H1 (cell line): ENCODE data around the gene ITPKC. TPM values are rescaled to one million over a fixed set of nuclear protein-coding genes. Genes with fewer than 3 reads are reported as not detected.

Experiments
- BCL11A ChIP-seq, 2 experiments: IDR thresholded peaks; one replicate each; pipeline ENCODE4 v1.6.1; 2011; ENCODE audit warnings: low read depth in 2 of 2, low read length in 2 of 2, mild to moderate bottlenecking in 2 of 2
- CHD1 ChIP-seq: IDR thresholded peaks from 2 replicates; pipeline ENCODE4 v1.6.1; 2012; ENCODE audit warnings: low read depth, low read length, improper control_type of control experiment
- CHD7 ChIP-seq: fragments of 300-600 bp; sonication (generic); IDR thresholded peaks from 2 replicates; pipeline ENCODE4 v1.7.1; 2012; ENCODE audit warnings: low read length, moderate library complexity, mild to moderate bottlenecking, inconsistent platforms; ENCODE audit not compliant: insufficient replicate concordance
- FOSL1 ChIP-seq: IDR thresholded peaks from 2 replicates; pipeline ENCODE4 v1.6.1; 2011; ENCODE audit warnings: mild to moderate bottlenecking, low read depth, low read length, moderate library complexity; ENCODE audit not compliant: insufficient read depth
- HDAC2 ChIP-seq, 2 experiments: fragments of 300-600 bp in 1 of 2; sonication (generic) in 1 of 2; IDR thresholded peaks; 2 replicates each; pipeline ENCODE4 v1.6.1; 2011 to 2012; ENCODE audit warnings: low read depth in 2 of 2, low read length in 2 of 2, mild to moderate bottlenecking in 2 of 2, moderate library complexity in 2 of 2, borderline replicate concordance in 1 of 2, inconsistent platforms in 1 of 2
- PHF8 ChIP-seq: fragments of 200-600 bp; sonication (generic); conservative IDR thresholded peaks from 2 replicates; pipeline ENCODE4 v1.7.1; 2012; ENCODE audit warnings: low read depth, mild to moderate bottlenecking, inconsistent platforms, low read length, moderate library complexity
- POLR2A ChIP-seq, 2 experiments: IDR thresholded peaks; 1 replicate in 1 of 2; 2 replicates in 1 of 2; pipeline ENCODE4 v1.6.1; 2011; ENCODE audit warnings: low read depth in 2 of 2, low read length in 2 of 2, mild to moderate bottlenecking in 2 of 2; ENCODE audit errors: control extremely low read depth in 1 of 2
- POLR2AphosphoS5 ChIP-seq: IDR thresholded peaks from 2 replicates; pipeline ENCODE4 v1.6.1; 2011; ENCODE audit warnings: low read depth, low read length
- RAD21 ChIP-seq, 2 experiments: IDR thresholded peaks in 1 of 2; conservative IDR thresholded peaks in 1 of 2; 2 replicates each; pipeline ENCODE4 v1.6.1; 2011; ENCODE audit warnings: low read depth in 2 of 2, low read length in 2 of 2, improper control_type of control experiment in 1 of 2, inconsistent platforms in 1 of 2, mild to moderate bottlenecking in 1 of 2, moderate library complexity in 1 of 2
- RFX5 ChIP-seq: IDR thresholded peaks from 2 replicates; pipeline ENCODE4 v1.6.1; 2011; ENCODE audit warnings: low read depth, low read length, improper control_type of control experiment, borderline replicate concordance
- SIRT6 ChIP-seq: IDR thresholded peaks from one replicate; pipeline ENCODE4 v1.7.1; 2012; ENCODE audit warnings: low read length, inconsistent platforms
- TCF12 ChIP-seq: IDR thresholded peaks from 2 replicates; pipeline ENCODE4 v1.6.1; 2011; ENCODE audit warnings: low read depth, mild to moderate bottlenecking, low read length
- polyA plus RNA-seq, 7 experiments: library from polyadenylated mRNA; depleted of rRNA in 3 of 7; stranded (reverse) in 5 of 7; unstranded in 2 of 7; fragments of >200 nt in 5 of 7; fragments of 200-250 nt in 2 of 7; gene quantifications; 1 replicate in 5 of 7; 2 replicates in 1 of 7; 4 replicates in 1 of 7; pipeline versions ENCODE4 v1.2.1 to v1.2.3, GENCODE V29; 2011 to 2013; ENCODE audit warnings: missing spikeins in 2 of 7, mixed read lengths in 2 of 7
- total RNA-seq: library from RNA; stranded (reverse); fragmentation: NEBNext Ultra II Directional; extraction: Animal tissue kit (Norgen Biotek cat#: 25700); gene quantifications from 2 replicates; pipeline ENCODE4 v1.2.1, GENCODE V29; 2021

The ITPKC gene
- total and polyA plus RNA-seq, 2 of the 8 experiments (the other 6 are each of a cell fraction or from before 2014, with no cell fraction given), result 5.2 to 8.9 TPM

- TF ChIP-seq CHD7 (no peak), PHF8 (no peak), RAD21 (IDR thresholded peaks at IDR 0.05 in 1 of 2, conservative IDR thresholded peaks at IDR 0.05 in 1 of 2; ENCODE audit: low read depth in 2 of 2, low read length in 2 of 2) (no peak), POLR2AphosphoS5 (no peak), POLR2A (IDR thresholded peaks at IDR 0.05; ENCODE audit: control extremely low read depth in 1 of 2, low read depth in 2 of 2, low read length in 2 of 2) (no peak), RFX5 (no peak), FOSL1 (no peak), SIRT6 (no peak), CHD1 (no peak), TCF12 (no peak), HDAC2 (IDR thresholded peaks at IDR 0.05; ENCODE audit: borderline replicate concordance in 1 of 2, low read depth in 2 of 2, low read length in 2 of 2) (no peak), BCL11A (IDR thresholded peaks at IDR 0.05; ENCODE audit: low read depth in 2 of 2, low read length in 2 of 2) (no peak)
Measured at GRCh38 chr19:40747536-40747935, 30.6 kb downstream of the ITPKC start (continued).
